HepG2 (cell line): Measurements from ENCODE around the gene RELL1. TPM values are rescaled to one million over a fixed set of nuclear protein-coding genes. Genes with fewer than 3 reads are reported as not detected.
A peak's percentile ranks its signal among the peaks of the same experiment; 100 is the strongest.

Source experiments
- ATRX ChIP-seq: sonication (generic); formaldehyde crosslinking; IDR thresholded peaks from 2 replicates; pipeline ENCODE4 v1.4.0; 2020; ENCODE audit warnings: missing genetic modification reagents, borderline replicate concordance
- CREB1 ChIP-seq, 2 experiments: fragments of 450-650 bp in 1 of 2; IDR thresholded peaks; 2 replicates each; pipeline ENCODE4 v1.6.1; 2016 to 2017; ENCODE audit warnings: control low read depth in 1 of 2, mild to moderate bottlenecking in 1 of 2, missing compliant biosample characterization in 1 of 2, missing genetic modification characterization in 1 of 2
- MTA3 ChIP-seq: sonication (generic); formaldehyde crosslinking; IDR thresholded peaks from 2 replicates; pipeline ENCODE4 v1.4.0; 2020; ENCODE audit warnings: missing genetic modification reagents
- NAIF1 ChIP-seq: sonication (generic); formaldehyde crosslinking; IDR thresholded peaks from 2 replicates; pipeline ENCODE4 v1.5.0; 2020; ENCODE audit warnings: mild to moderate bottlenecking, missing genetic modification reagents, borderline replicate concordance
- POGZ ChIP-seq: sonication (generic); formaldehyde crosslinking; IDR thresholded peaks from 2 replicates; pipeline ENCODE4 v1.4.0; 2020; ENCODE audit warnings: mild to moderate bottlenecking, missing genetic modification reagents
- PRMT3 ChIP-seq: sonication (generic); formaldehyde crosslinking; IDR thresholded peaks from 2 replicates; pipeline ENCODE4 v1.8.1; 2022; ENCODE audit warnings: low read depth, mild to moderate bottlenecking, moderate library complexity, missing genetic modification reagents, borderline replicate concordance
- RAD21 ChIP-seq: fragments of 450-650 bp; formaldehyde crosslinking; IDR thresholded peaks from 2 replicates; pipeline ENCODE4 v1.5.0; 2020; ENCODE audit warnings: mild to moderate bottlenecking
- RXRB ChIP-seq: IDR thresholded peaks from 2 replicates; pipeline ENCODE4 v1.6.1; 2016; ENCODE audit warnings: borderline replicate concordance, missing genetic modification reagents, missing compliant biosample characterization
- SATB2 ChIP-seq: sonication (generic); formaldehyde crosslinking; IDR thresholded peaks from 2 replicates; pipeline ENCODE4 v1.5.0; 2020; ENCODE audit warnings: missing genetic modification reagents
- ZFP90 ChIP-seq: sonication (generic); formaldehyde crosslinking; IDR thresholded peaks from 2 replicates; pipeline ENCODE4 v1.8.0; 2022; ENCODE audit warnings: missing genetic modification reagents, mild to moderate bottlenecking, inconsistent platforms, borderline replicate concordance
- ZKSCAN5 ChIP-seq: sonication (generic); formaldehyde crosslinking; IDR thresholded peaks from 2 replicates; pipeline ENCODE4 v1.5.1; 2020; ENCODE audit warnings: mild to moderate bottlenecking, missing genetic modification reagents
- ZNF124 ChIP-seq: sonication (generic); formaldehyde crosslinking; IDR thresholded peaks from 2 replicates; pipeline ENCODE4 v1.4.0; 2020; ENCODE audit warnings: missing genetic modification reagents
- ZNF614 ChIP-seq: IDR thresholded peaks from 2 replicates; pipeline ENCODE4 v1.6.1; 2018; ENCODE audit warnings: missing biosample characterization, missing genetic modification reagents, inconsistent platforms, borderline replicate concordance
- ZNF839 ChIP-seq: sonication (generic); formaldehyde crosslinking; IDR thresholded peaks from 2 replicates; pipeline ENCODE4 v1.4.0; 2020; ENCODE audit warnings: missing genetic modification reagents, mild to moderate bottlenecking, borderline replicate concordance
- ZNF878 ChIP-seq: sonication (generic); formaldehyde crosslinking; IDR thresholded peaks from 2 replicates; pipeline ENCODE4 v1.8.1; 2023; ENCODE audit warnings: mild to moderate bottlenecking, missing genetic modification reagents, moderate library complexity
- polyA plus RNA-seq, 8 experiments: library from polyadenylated mRNA; depleted of rRNA in 3 of 8; stranded (reverse) in 7 of 8; unstranded in 1 of 8; fragments of >200 nt; fragmentation: Illumina TruSeq in 4 of 8; extraction: Trizol in 4 of 8; gene quantifications; 2 replicates each; pipeline versions ENCODE4 v1.2.1 to v1.2.3, GENCODE V29; 2011 to 2016; ENCODE audit warnings: low read depth in 4 of 8, missing spikeins in 1 of 8, mixed read lengths in 1 of 8; ENCODE audit not compliant: insufficient read depth in 1 of 8
- total RNA-seq, 5 experiments: library from RNA; depleted of rRNA; stranded (reverse); fragments of >200 nt; fragmentation: Illumina TruSeq; extraction: Trizol; gene quantifications; 2 replicates each; pipeline ENCODE4 v1.2.3, GENCODE V29; 2016; ENCODE audit warnings: low read depth in 1 of 5
- TF ChIP-seq, protein P1 (sequence below), 2 experiments: sonication (generic) in 1 of 2; formaldehyde crosslinking in 1 of 2; IDR thresholded peaks; 2 replicates each; pipeline versions ENCODE4 v1.4.0 to v1.6.1; 2018 to 2020; ENCODE audit warnings: missing genetic modification reagents in 2 of 2, borderline replicate concordance in 1 of 2, low read depth in 1 of 2, mild to moderate bottlenecking in 1 of 2, missing biosample characterization in 1 of 2
- TF ChIP-seq, protein P2 (sequence below): sonication (generic); formaldehyde crosslinking; IDR thresholded peaks from 2 replicates; pipeline ENCODE4 v1.4.0; 2020; ENCODE audit warnings: missing genetic modification reagents
- TF ChIP-seq, protein P3 (sequence below): sonication (generic); formaldehyde crosslinking; IDR thresholded peaks from 2 replicates; pipeline ENCODE4 v1.4.0; 2020; ENCODE audit warnings: missing genetic modification reagents
- TF ChIP-seq, protein P4 (sequence below): sonication (generic); IDR thresholded peaks from 2 replicates; pipeline ENCODE4 v1.6.1; 2016; ENCODE audit warnings: low read depth, borderline replicate concordance

Gene RELL1
- total and polyA plus RNA-seq, 2 of the 13 experiments (the other 11 are each of a cell fraction or from before 2014, with no cell fraction given), result 8.4 to 58.4 TPM

DNA sequence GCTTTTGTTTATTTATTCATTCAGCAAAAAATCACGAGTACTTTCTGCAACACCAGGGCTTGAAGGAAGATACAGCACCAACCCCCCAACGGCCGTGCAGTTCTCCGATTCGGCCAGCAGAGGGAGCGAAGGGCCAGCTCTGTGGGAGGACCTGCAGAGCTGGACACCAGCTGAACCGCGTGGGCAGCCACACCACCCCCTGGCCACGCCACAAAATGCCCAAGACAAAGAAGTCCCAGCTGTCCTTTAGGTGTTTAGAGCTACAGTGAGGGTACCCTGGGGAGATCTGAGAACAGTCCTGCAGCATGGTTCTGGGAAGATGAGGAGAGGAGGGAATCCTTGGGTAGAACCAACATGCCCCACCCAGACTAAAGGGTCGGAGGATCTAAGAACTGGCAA is 83.1 kb downstream of the RELL1 start (continued):
- TF ChIP-seq, protein P1, sequence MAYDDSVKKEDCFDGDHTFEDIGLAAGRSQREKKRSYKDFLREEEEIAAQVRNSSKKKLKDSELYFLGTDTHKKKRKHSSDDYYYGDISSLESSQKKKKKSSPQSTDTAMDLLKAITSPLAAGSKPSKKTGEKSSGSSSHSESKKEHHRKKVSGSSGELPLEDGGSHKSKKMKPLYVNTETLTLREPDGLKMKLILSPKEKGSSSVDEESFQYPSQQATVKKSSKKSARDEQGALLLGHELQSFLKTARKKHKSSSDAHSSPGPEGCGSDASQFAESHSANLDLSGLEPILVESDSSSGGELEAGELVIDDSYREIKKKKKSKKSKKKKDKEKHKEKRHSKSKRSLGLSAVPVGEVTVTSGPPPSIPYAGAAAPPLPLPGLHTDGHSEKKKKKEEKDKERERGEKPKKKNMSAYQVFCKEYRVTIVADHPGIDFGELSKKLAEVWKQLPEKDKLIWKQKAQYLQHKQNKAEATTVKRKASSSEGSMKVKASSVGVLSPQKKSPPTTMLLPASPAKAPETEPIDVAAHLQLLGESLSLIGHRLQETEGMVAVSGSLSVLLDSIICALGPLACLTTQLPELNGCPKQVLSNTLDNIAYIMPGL (CRISPR knock-in tag; IDR thresholded peaks at IDR 0.05; ENCODE audit: borderline replicate concordance in 1 of 2, low read depth in 1 of 2), result peak in 1 of 2 experiments; percentile 55; a peak in 1 of 4 replicates
- TF ChIP-seq ZFP90 (no peak), ATRX (no peak), MTA3 (no peak), CREB1 (IDR thresholded peaks at IDR 0.05) (no peak), CREB1 (CRISPR knock-in tag; IDR thresholded peaks at IDR 0.05) (no peak), RAD21 (peak; percentile 95), SATB2 (no peak), ZKSCAN5 (CRISPR knock-in tag) (no peak), ZNF124 (CRISPR knock-in tag) (no peak), ZNF878 (no peak), NAIF1 (CRISPR knock-in tag) (no peak), ZNF614 (CRISPR knock-in tag) (no peak), POGZ (CRISPR knock-in tag) (0 out of 2 replicates have a peak, but pooled peaks have one; percentile 23), PRMT3 (CRISPR knock-in tag) (no peak), RXRB (CRISPR knock-in tag) (peak; percentile 25; the same call in 1 of the 2 replicates), ZNF839 (no peak)
- TF ChIP-seq, protein P2, sequence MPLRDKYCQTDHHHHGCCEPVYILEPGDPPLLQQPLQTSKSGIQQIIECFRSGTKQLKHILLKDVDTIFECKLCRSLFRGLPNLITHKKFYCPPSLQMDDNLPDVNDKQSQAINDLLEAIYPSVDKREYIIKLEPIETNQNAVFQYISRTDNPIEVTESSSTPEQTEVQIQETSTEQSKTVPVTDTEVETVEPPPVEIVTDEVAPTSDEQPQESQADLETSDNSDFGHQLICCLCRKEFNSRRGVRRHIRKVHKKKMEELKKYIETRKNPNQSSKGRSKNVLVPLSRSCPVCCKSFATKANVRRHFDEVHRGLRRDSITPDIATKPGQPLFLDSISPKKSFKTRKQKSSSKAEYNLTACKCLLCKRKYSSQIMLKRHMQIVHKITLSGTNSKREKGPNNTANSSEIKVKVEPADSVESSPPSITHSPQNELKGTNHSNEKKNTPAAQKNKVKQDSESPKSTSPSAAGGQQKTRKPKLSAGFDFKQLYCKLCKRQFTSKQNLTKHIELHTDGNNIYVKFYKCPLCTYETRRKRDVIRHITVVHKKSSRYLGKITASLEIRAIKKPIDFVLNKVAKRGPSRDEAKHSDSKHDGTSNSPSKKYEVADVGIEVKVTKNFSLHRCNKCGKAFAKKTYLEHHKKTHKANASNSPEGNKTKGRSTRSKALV (CRISPR knock-in tag), result no peak
- TF ChIP-seq, protein P3, sequence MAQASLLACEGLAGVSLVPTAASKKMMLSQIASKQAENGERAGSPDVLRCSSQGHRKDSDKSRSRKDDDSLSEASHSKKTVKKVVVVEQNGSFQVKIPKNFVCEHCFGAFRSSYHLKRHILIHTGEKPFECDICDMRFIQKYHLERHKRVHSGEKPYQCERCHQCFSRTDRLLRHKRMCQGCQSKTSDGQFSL (CRISPR knock-in tag), result peak; percentile 56; the same call in 1 of the 2 replicates
- TF ChIP-seq, protein P4, sequence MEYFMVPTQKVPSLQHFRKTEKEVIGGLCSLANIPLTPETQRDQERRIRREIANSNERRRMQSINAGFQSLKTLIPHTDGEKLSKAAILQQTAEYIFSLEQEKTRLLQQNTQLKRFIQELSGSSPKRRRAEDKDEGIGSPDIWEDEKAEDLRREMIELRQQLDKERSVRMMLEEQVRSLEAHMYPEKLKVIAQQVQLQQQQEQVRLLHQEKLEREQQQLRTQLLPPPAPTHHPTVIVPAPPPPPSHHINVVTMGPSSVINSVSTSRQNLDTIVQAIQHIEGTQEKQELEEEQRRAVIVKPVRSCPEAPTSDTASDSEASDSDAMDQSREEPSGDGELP, result peak; percentile 69; the same call in 1 of the 2 replicates
